ENCODE measurements around the gene RAB4A. TPM values are rescaled to one million over a fixed set of nuclear protein-coding genes. Genes with fewer than 3 reads are reported as not detected.

Gene RAB4A
- total RNA-seq, 1 experiment from 2014 or later, result 98.9 TPM

DNA sequence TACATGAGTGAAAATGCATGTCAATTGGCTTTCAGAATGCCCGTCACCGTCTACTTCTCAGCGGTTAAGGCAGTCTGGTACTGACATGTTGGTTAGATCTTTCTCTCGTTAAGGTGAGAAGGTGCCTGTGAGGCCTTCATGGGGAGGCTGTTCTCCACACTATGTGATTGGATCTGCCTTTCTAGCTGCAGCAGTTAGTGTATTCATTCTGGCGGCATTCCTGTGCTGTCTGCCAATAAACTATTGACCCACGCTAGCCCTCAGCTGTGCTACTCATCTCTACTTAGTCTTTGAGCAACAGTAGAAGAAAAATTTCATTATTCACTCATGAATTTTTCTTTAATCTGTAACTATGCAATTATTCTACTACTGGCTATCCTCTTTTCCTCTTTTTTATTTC lies 39.9 kb downstream of the RAB4A start:
- no peak overlapping the region for H3K27ac Mint-ChIP-seq (ENCODE audit: unreplicated experiment)
- no peaks in the 10 kb centered on the region for H3K27me3 ChIP-seq (replicated peaks; ENCODE audit: control insufficient read depth, insufficient read depth, low read length)
- ChIA-PET CTCF (no interaction called here), POLR2A (no interaction called here)
- H3K36me3 ChIP-seq (ENCODE audit: control insufficient read depth, insufficient read depth, low read length), result peaks cover 2% of the 10 kb centered on the region
- H3K4me1 Mint-ChIP-seq (ENCODE audit: low read depth, unreplicated experiment), result no peaks in the 10 kb centered on the region
- TF ChIP-seq, protein P1, sequence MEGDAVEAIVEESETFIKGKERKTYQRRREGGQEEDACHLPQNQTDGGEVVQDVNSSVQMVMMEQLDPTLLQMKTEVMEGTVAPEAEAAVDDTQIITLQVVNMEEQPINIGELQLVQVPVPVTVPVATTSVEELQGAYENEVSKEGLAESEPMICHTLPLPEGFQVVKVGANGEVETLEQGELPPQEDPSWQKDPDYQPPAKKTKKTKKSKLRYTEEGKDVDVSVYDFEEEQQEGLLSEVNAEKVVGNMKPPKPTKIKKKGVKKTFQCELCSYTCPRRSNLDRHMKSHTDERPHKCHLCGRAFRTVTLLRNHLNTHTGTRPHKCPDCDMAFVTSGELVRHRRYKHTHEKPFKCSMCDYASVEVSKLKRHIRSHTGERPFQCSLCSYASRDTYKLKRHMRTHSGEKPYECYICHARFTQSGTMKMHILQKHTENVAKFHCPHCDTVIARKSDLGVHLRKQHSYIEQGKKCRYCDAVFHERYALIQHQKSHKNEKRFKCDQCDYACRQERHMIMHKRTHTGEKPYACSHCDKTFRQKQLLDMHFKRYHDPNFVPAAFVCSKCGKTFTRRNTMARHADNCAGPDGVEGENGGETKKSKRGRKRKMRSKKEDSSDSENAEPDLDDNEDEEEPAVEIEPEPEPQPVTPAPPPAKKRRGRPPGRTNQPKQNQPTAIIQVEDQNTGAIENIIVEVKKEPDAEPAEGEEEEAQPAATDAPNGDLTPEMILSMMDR (IDR thresholded peaks at IDR 0.05; ENCODE audit: insufficient read depth in 1 of 2, low read depth in 1 of 2, low read length in 1 of 2, severe bottlenecking in 1 of 2, unreplicated experiment in 1 of 2), result no peak
- peaks cover 60% of the 10 kb centered on the region for H3K36me3 Mint-ChIP-seq (ENCODE audit: insufficient read depth, unreplicated experiment)
- no peaks in the 10 kb centered on the region for H3K4me1 ChIP-seq
- H3K27me3 Mint-ChIP-seq (ENCODE audit: insufficient read depth, unreplicated experiment), result no peaks in the 10 kb centered on the region
- no peak overlapping the region for H3K4me3 ChIP-seq (ENCODE audit: low read depth, low read length)
- no peaks in the 10 kb centered on the region for H3K9me3 Mint-ChIP-seq (ENCODE audit: unreplicated experiment)
- intact Hi-C loops (cut with micrococcal nuclease; ENCODE audit: unreplicated experiment), result no loop called here
- no peak overlapping the region for H3K4me3 Mint-ChIP-seq (ENCODE audit: unreplicated experiment)
- no TSS peak for BruUV-seq (replicated peaks)
- no peak for DNase-seq
- no peaks in the 10 kb centered on the region for H3K9me3 ChIP-seq

DNA sequence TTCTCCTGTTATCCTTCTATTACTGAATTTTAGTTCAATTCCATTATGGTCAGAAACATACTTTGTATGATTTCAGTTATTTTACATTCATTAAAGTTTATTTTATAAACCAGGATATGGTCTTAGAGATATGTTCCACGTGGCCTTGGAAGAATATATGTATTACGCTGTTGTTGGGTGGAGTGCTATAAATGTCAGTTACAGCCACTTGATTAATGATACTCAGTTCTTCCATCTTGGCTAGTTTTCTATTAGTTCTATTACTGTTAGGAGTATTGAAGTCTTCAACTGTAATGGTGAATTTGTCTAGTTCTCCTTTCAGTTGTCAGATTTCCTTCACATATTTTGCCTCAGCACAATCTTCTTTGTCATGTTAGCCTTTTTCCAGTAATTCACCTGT lies 45.3 kb downstream of the RAB4A start:
- intact Hi-C loops (cut with micrococcal nuclease; ENCODE audit: unreplicated experiment), result no loop called here
- no peak overlapping the region for H3K4me3 ChIP-seq (ENCODE audit: low read depth, low read length)
- Mint-ChIP-seq H3K4me1 (ENCODE audit: low read depth, unreplicated experiment) (no peaks in the 10 kb centered on the region), H3K27me3 (ENCODE audit: insufficient read depth, unreplicated experiment) (no peaks in the 10 kb centered on the region), H3K9me3 (ENCODE audit: unreplicated experiment) (no peaks in the 10 kb centered on the region), H3K36me3 (ENCODE audit: insufficient read depth, unreplicated experiment) (peaks cover 46% of the 10 kb centered on the region), H3K27ac (ENCODE audit: unreplicated experiment) (no peak overlapping the region), H3K4me3 (ENCODE audit: unreplicated experiment) (no peak overlapping the region)
- H3K36me3 ChIP-seq (ENCODE audit: control insufficient read depth, insufficient read depth, low read length), result no peaks in the 10 kb centered on the region
- ChIA-PET CTCF (no interaction called here), POLR2A (no interaction called here)
- no peaks in the 10 kb centered on the region for H3K4me1 ChIP-seq
- TF ChIP-seq, protein P1 (IDR thresholded peaks at IDR 0.05; ENCODE audit: insufficient read depth in 1 of 2, low read depth in 1 of 2, low read length in 1 of 2, severe bottlenecking in 1 of 2, unreplicated experiment in 1 of 2), result no peak
- no peaks in the 10 kb centered on the region for H3K9me3 ChIP-seq
- H3K27me3 ChIP-seq (replicated peaks; ENCODE audit: control insufficient read depth, insufficient read depth, low read length), result no peaks in the 10 kb centered on the region
- no TSS peak for BruUV-seq (replicated peaks)
- no peak for DNase-seq

DNA sequence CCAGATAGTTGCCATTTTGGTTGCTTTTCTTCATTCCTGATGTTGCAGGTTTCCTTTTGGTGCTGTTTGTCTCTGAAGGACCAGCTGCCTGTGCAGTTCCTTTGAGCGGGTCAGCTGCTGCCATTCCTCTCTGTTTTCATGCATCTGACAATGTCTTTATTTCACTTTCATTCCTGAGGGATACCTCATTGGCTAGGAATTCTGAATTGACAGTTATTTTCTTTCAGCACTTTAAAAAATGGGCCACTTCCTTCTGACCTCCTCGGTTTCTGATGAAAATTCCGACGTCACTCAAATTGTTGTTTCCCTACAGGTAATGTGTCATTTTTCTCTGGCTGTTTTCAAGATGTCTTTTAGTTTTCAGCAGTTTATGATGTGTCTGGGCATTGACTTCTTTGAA lies 47.1 kb downstream of the RAB4A start:
- CTCF ChIA-PET, result interaction anchor here (0.6 kb wide), 1 partner anchor 583 kb away, joined by 5 read pairs; no protein-coding TSS in a partner anchor
- Mint-ChIP-seq H3K9me3 (ENCODE audit: unreplicated experiment) (no peaks in the 10 kb centered on the region), H3K4me3 (ENCODE audit: unreplicated experiment) (no peak overlapping the region), H3K27me3 (ENCODE audit: insufficient read depth, unreplicated experiment) (no peaks in the 10 kb centered on the region), H3K36me3 (ENCODE audit: insufficient read depth, unreplicated experiment) (peaks cover 45% of the 10 kb centered on the region), H3K27ac (ENCODE audit: unreplicated experiment) (no peak overlapping the region), H3K4me1 (ENCODE audit: low read depth, unreplicated experiment) (no peaks in the 10 kb centered on the region)
- Histone ChIP-seq H3K9me3 (no peaks in the 10 kb centered on the region), H3K4me3 (ENCODE audit: low read depth, low read length) (no peak overlapping the region), H3K4me1 (no peaks in the 10 kb centered on the region), H3K27me3 (replicated peaks; ENCODE audit: control insufficient read depth, insufficient read depth, low read length) (no peaks in the 10 kb centered on the region), H3K36me3 (ENCODE audit: control insufficient read depth, insufficient read depth, low read length) (no peaks in the 10 kb centered on the region)
- TF ChIP-seq, protein P1 (IDR thresholded peaks at IDR 0.05; ENCODE audit: insufficient read depth in 1 of 2, low read depth in 1 of 2, low read length in 1 of 2, severe bottlenecking in 1 of 2, unreplicated experiment in 1 of 2), result no peak
- intact Hi-C loops (cut with micrococcal nuclease; ENCODE audit: unreplicated experiment), result no loop called here
- no peak for DNase-seq
- POLR2A ChIA-PET, result interaction anchor here (0.6 kb wide), 1 partner anchor 24 kb away, joined by 7 read pairs; no protein-coding TSS in a partner anchor
- no TSS peak for BruUV-seq (replicated peaks)
